Lung (tissue), 12 donors: ENCODE data around the gene TMEM164. TPM values are rescaled to one million over a fixed set of nuclear protein-coding genes. Genes with fewer than 3 reads are reported as not detected.

ENCODE experiments used
- ATAC-seq: fragments of 200-7000 bp; cut with Tn5 transposase; one replicate; pipeline ENCODE4 v1.9.1; 2020; ENCODE audit warnings: moderate number of reproducible peaks; ENCODE audit not compliant: insufficient read depth, low FRiP score
- DNase-seq, 3 donors: peaks; one replicate each; pipeline ENCODE4 v3.0.0-alpha.2; 2013 to 2017
- H3K27ac ChIP-seq, 2 donors: one replicate each; pipeline ENCODE4 v1.5.1; 2013; ENCODE audit warnings: mild to moderate bottlenecking in 2 of 2, moderate library complexity in 2 of 2, control low read depth in 1 of 2, inconsistent platforms in 1 of 2, low read depth in 1 of 2, low read length in 1 of 2
- H3K27me3 ChIP-seq, 3 donors: one replicate each; pipeline ENCODE4 v1.5.1; 2013; ENCODE audit warnings: low read length in 2 of 3; ENCODE audit not compliant: control insufficient read depth in 3 of 3, insufficient read depth in 3 of 3
- H3K36me3 ChIP-seq, 4 donors: one replicate each; pipeline ENCODE4 v1.5.1; 2013; ENCODE audit warnings: low read length in 4 of 4, mild to moderate bottlenecking in 1 of 4, moderate library complexity in 1 of 4; ENCODE audit not compliant: control insufficient read depth in 4 of 4, insufficient read depth in 4 of 4
- H3K4me1 ChIP-seq, 5 donors: one replicate each; pipeline ENCODE4 v1.5.1; 2013; ENCODE audit warnings: low read length in 5 of 5, mild to moderate bottlenecking in 2 of 5, moderate library complexity in 1 of 5; ENCODE audit not compliant: control insufficient read depth in 5 of 5, insufficient read depth in 5 of 5
- H3K4me3 ChIP-seq: one replicate; pipeline ENCODE4 v1.5.1; 2013; ENCODE audit warnings: mild to moderate bottlenecking, control low read depth, moderate library complexity
- H3K9ac ChIP-seq, 2 donors: one replicate each; pipeline ENCODE4 v1.5.1; 2013; ENCODE audit warnings: low read length in 2 of 2, control low read depth in 1 of 2; ENCODE audit not compliant: insufficient read depth in 1 of 2
- H3K9me3 ChIP-seq, 4 donors: one replicate each; pipeline ENCODE4 v1.5.1; 2013; ENCODE audit warnings: low read length in 3 of 4, mild to moderate bottlenecking in 1 of 4, moderate library complexity in 1 of 4; ENCODE audit not compliant: control insufficient read depth in 4 of 4, insufficient read depth in 3 of 4
- WGBS, 2 donors: extraction: QIAGEN DNeasy Blood & Tissue Kit; methylation state at CpG; one replicate each; pipeline ENCODE4 v1.1.7; 2013; 5-methylcytosine and 5-hydroxymethylcytosine counted together
- polyA plus RNA-seq, 2 donors: library from polyadenylated mRNA; stranded (reverse); fragments of 200-250 nt; gene quantifications; one replicate each; pipeline ENCODE4 v1.2.1, GENCODE V29; 2013
- total RNA-seq, 2 donors: library from RNA; depleted of rRNA in 1 of 2; stranded (reverse); fragments of >200 nt in 1 of 2; gene quantifications; one replicate each; pipeline ENCODE4 v1.2.1, GENCODE V29; 2014 to 2021
- TF ChIP-seq, protein P1 (sequence below): IDR thresholded peaks from 2 replicates; pipeline ENCODE4 v1.5.1; 2012; ENCODE audit warnings: mild to moderate bottlenecking; ENCODE audit errors: control extremely low read depth, extremely low read depth
- donor health status: control.
- donor health status: control.
- donor health status: Bipolar disorder and iron deficiency.
- donor health status: healthy.
- donor health status: DM: yes; HTN: yes; CAD: no.

Gene TMEM164
- total and polyA plus RNA-seq, 4 donors: 22.4 to 87.0 (median 38.0) TPM

DNA sequence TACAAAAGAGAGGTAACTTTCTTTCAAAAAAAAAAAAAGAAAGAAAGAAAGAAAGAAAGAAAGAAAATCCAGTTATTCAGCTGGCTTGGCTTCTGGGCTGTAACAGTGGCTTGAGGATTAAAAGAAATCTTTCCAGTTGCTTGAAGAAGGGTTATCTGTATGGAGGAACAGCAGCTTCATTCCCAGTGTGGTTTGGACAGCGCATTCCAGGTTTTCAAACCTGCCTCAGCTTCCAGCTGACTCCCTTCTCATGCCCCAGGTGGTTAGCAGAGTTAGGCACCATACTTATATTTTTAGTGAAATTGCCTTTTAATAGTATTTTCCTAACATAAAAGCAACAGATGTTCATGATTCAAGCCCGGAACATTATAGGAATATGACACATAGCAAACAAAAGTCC lies 48.6 kb downstream of the TMEM164 start:
- ATAC-seq (no peak), DNase-seq (no peak)

DNA sequence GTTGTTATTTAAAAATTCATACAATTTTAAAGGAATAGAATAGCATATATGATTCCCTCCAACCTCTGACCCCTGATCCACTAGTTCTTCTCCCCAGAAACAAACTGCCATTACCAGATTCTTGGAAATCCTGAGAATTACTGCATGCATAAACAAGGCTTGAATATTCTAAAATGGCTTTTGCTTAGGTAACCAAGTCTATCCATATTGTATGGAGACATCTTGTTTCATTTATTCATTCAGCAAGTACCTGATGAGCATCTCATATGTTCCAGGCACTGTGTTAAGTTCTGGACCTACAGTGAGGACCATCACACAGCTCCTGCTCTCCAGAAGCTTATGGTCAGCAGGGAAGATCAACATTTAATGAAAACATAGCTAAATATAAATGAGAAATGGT lies 49.4 kb downstream of the TMEM164 start:
- H3K9me3 ChIP-seq: peaks cover 0 to 2% (median 0%) of the 10 kb centered on the region in 4 donors
- peaks cover 0 to 9% (median 2%) of the 10 kb centered on the region in 4 donors for H3K36me3 ChIP-seq
- no peak overlapping the region for H3K4me3 ChIP-seq
- no peak overlapping the region for H3K27ac ChIP-seq
- H3K27me3 ChIP-seq: peaks cover 0 to 45% (median 20%) of the 10 kb centered on the region in 3 donors
- TF ChIP-seq, protein P1, sequence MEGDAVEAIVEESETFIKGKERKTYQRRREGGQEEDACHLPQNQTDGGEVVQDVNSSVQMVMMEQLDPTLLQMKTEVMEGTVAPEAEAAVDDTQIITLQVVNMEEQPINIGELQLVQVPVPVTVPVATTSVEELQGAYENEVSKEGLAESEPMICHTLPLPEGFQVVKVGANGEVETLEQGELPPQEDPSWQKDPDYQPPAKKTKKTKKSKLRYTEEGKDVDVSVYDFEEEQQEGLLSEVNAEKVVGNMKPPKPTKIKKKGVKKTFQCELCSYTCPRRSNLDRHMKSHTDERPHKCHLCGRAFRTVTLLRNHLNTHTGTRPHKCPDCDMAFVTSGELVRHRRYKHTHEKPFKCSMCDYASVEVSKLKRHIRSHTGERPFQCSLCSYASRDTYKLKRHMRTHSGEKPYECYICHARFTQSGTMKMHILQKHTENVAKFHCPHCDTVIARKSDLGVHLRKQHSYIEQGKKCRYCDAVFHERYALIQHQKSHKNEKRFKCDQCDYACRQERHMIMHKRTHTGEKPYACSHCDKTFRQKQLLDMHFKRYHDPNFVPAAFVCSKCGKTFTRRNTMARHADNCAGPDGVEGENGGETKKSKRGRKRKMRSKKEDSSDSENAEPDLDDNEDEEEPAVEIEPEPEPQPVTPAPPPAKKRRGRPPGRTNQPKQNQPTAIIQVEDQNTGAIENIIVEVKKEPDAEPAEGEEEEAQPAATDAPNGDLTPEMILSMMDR: no peak
- DNase-seq: no peak
- ATAC-seq: no peak
- H3K4me1 ChIP-seq: no peaks in the 10 kb centered on the region
- no peak overlapping the region for H3K9ac ChIP-seq

More for the DNA sequence above, 48.6 kb downstream of the TMEM164 start:
- peaks cover 0 to 51% (median 14%) of the 10 kb centered on the region in 3 donors for H3K27me3 ChIP-seq
- 86 to 100% methylated on average over 2 of the region's 2 CpGs for WGBS, 2 donors
- H3K9me3 ChIP-seq: peaks cover 0 to 2% (median 0%) of the 10 kb centered on the region in 4 donors
- no peak overlapping the region for H3K4me3 ChIP-seq
- peaks cover 0 to 9% (median 2%) of the 10 kb centered on the region in 4 donors for H3K36me3 ChIP-seq
- H3K27ac ChIP-seq: no peak overlapping the region
- H3K4me1 ChIP-seq: no peaks in the 10 kb centered on the region
- TF ChIP-seq, protein P1: no peak
- H3K9ac ChIP-seq: no peak overlapping the region

DNA sequence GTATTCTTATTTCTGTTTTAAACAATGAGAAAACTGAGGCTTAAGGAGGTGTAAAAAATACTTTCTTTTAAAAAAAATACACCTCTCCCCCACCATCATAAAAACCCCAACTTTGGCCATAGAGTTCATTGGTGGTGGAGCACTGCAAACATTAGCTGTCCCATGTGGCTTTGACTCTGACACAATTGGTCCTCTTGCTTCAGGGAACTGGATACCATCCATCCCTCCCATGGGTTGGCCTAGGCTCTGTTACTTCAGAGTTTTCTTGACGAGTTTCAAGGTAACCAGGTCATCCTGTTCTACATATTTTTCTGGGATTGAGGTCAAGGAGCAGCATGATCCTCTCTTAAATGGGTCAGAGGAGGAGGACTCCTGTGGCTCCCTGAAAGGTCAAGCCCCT lies 50.5 kb downstream of the TMEM164 start:
- Histone ChIP-seq H3K27me3 (peaks cover 0 to 35% (median 20%) of the 10 kb centered on the region in 3 donors), H3K27ac (no peak overlapping the region), H3K36me3 (peaks cover 0 to 9% (median 2%) of the 10 kb centered on the region in 4 donors), H3K9me3 (peaks cover 0 to 2% (median 0%) of the 10 kb centered on the region in 4 donors), H3K4me3 (no peak overlapping the region), H3K9ac (no peak overlapping the region), H3K4me1 (no peaks in the 10 kb centered on the region)
- ATAC-seq (no peak), DNase-seq (no peak)
- WGBS, 2 donors: 50 to 76% methylated on average over 1 of the region's 1 CpG
- TF ChIP-seq, protein P1: no peak

DNA sequence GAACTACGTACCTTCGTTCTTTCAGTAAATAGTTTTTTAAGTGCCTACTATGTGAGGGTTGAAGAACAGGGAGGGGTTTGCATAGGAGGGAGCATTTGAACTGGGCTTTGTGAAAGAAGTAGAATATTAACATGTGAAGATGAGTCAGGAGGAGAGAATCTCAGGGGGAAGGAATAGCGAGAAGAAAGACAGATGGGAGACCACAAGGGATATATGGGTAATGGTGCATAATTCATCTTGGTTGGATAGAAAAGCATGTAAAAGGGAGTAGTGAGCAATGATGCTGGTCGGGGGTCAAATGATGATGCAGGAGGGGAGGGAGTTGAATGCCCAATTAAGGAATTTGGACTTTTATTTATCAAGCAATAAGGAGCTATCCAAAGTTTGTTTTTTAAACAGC lies 52.7 kb downstream of the TMEM164 start:
- 88 to 93% methylated on average over 4 of the region's 4 CpGs for WGBS, 2 donors
- H3K9ac ChIP-seq: no peak overlapping the region
- no peak for DNase-seq
- TF ChIP-seq, protein P1: no peak
- no peak overlapping the region for H3K4me3 ChIP-seq
- H3K36me3 ChIP-seq: peaks cover 0 to 9% (median 2%) of the 10 kb centered on the region in 4 donors
- no peak overlapping the region for H3K27ac ChIP-seq
- no peak for ATAC-seq
- H3K27me3 ChIP-seq: peaks cover 0 to 20% (median 13%) of the 10 kb centered on the region in 3 donors
- peaks cover 0 to 2% (median 0%) of the 10 kb centered on the region in 4 donors for H3K9me3 ChIP-seq
- H3K4me1 ChIP-seq: no peaks in the 10 kb centered on the region
